ENCODE measurements around the gene CFAP73.

Gene CFAP73

GRCh38 chr12:113142886-113143332 lies 6.6 kb upstream of the CFAP73 start:
- no peak for DNase-seq

GRCh38 chr12:113143959-113144358 lies 5.6 kb upstream of the CFAP73 start:
- no peak for DNase-seq

GRCh38 chr12:113144806-113145205 lies 4.7 kb upstream of the CFAP73 start:
- no peak for DNase-seq

GRCh38 chr12:113145720-113146551 lies 3.6 kb upstream of the CFAP73 start:
- DNase-seq: no peak

GRCh38 chr12:113146999-113147398 lies 2.5 kb upstream of the CFAP73 start:
- no peak for DNase-seq

- DNase-seq: no peak
Measured at GRCh38 chr12:113151655-113152054, 2.1 kb downstream of the CFAP73 start.

- no peak for DNase-seq
Measured at GRCh38 chr12:113152196-113152834, 2.8 kb downstream of the CFAP73 start.

GRCh38 chr12:113152835-113153814 lies 3.6 kb downstream of the CFAP73 start:
- peak; percentile 90 for DNase-seq

GRCh38 chr12:113154351-113154973 lies 4.9 kb downstream of the CFAP73 start:
- peak; percentile 62 for DNase-seq

- DNase-seq: no peak
Measured at GRCh38 chr12:113155060-113155459, 5.5 kb downstream of the CFAP73 start.

GRCh38 chr12:113155646-113156045 lies 6.1 kb downstream of the CFAP73 start:
- DNase-seq: peak; percentile 65

- no peak for DNase-seq
Measured at GRCh38 chr12:113157218-113157859, 7.8 kb downstream of the CFAP73 start.

- DNase-seq: no peak
Measured at GRCh38 chr12:113158439-113159203, 9.1 kb downstream of the CFAP73 start.

- DNase-seq: no peak
Measured at GRCh38 chr12:113159937-113160336, 10.4 kb downstream of the CFAP73 start.

- DNase-seq: peak; percentile 68
Measured at GRCh38 chr12:113161415-113162016, 12.0 kb downstream of the CFAP73 start.

- DNase-seq: no peak
Measured at GRCh38 chr12:113162102-113163029, 12.8 kb downstream of the CFAP73 start.

GRCh38 chr12:113163030-113163360 lies 13.5 kb downstream of the CFAP73 start:
- no peak for DNase-seq

GRCh38 chr12:113164014-113164413 lies 14.5 kb downstream of the CFAP73 start:
- no peak for DNase-seq

- DNase-seq: no peak
Measured at GRCh38 chr12:113165521-113166450, 16.3 kb downstream of the CFAP73 start.
